Lower leg skin (tissue), 4 donors: Measurements from ENCODE around the gene SCUBE1. TPM values are rescaled to one million over a fixed set of nuclear protein-coding genes. Genes with fewer than 3 reads are reported as not detected.

ENCODE experiments used
- DNase-seq, 2 donors: peaks; one replicate each; pipeline ENCODE4 v3.0.0-alpha.2; 2019; ENCODE audit warnings: low spot score in 2 of 2
- H3K4me3 ChIP-seq: fragments of 200-600 bp; sonication (generic); 2 replicates; pipeline ENCODE4 v1.5.1; 2017; ENCODE audit warnings: mild to moderate bottlenecking, low read depth; ENCODE audit not compliant: poor library complexity, severe bottlenecking
- CTCF ChIP-seq, 3 donors: fragments of 450-650 bp; IDR thresholded peaks; one replicate each; pipeline ENCODE4 v1.5.1; 2016; ENCODE audit warnings: antibody characterized with exemption in 3 of 3, mild to moderate bottlenecking in 3 of 3, moderate library complexity in 2 of 3
- POLR2A ChIP-seq, 2 donors: fragments of 450-650 bp; IDR thresholded peaks; one replicate each; pipeline ENCODE4 v1.6.1; 2016 to 2017; ENCODE audit warnings: antibody characterized with exemption in 2 of 2, mild to moderate bottlenecking in 1 of 2, moderate library complexity in 1 of 2
- WGBS, 2 donors: methylation state at CpG; one replicate each; pipeline ENCODE4 v1.1.5; 2018; 5-methylcytosine and 5-hydroxymethylcytosine counted together
- intact Hi-C: fragments of 100-400 bp; cut with DNase I; formaldehyde crosslinking; loops from one replicate; pipeline ENCODE4 v1.15.0; 2023; ENCODE audit warnings: low total_unique reads
- total RNA-seq, 4 donors: library from RNA; depleted of rRNA; stranded (reverse); fragments of >200 nt; gene quantifications; one replicate each; pipeline ENCODE4 v1.1.0, GENCODE V29; 2016

Gene SCUBE1
- total RNA-seq, 4 donors from 2014 or later: 0.20 to 1.1 (median 0.28) TPM

- no peak overlapping the region for H3K4me3 ChIP-seq
- TF ChIP-seq POLR2A (IDR thresholded peaks at IDR 0.05) (no peak), CTCF (IDR thresholded peaks at IDR 0.05) (no peak)
- WGBS, 2 donors: 93 to 96% methylated on average over 6 to 9 of the region's 9 CpGs
- intact Hi-C loops: no loop called here
- DNase-seq: no peak
Measured at GRCh38 chr22:43173566-43173965, 169.6 kb downstream of the SCUBE1 start.

DNA sequence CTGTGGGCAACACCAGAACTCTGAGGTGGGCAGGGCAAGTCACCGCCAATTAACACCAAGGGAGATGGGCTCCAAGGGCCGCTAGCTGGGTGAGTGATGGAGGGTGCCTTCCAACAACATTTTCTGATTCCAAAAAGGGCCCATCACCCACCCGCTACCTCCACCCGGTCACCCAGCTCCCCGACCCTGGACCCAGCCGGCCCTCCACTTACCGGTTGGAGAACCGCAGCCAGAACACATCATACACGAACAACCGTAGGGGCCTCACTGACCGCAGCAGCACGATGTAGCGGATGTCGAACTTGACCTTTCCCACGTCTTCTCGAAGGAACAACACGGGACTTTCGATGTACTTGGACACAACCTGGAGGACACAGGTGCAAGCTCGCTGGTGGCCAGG lies 171.0 kb downstream of the SCUBE1 start:
- intact Hi-C loops: no loop called here
- WGBS, 2 donors: 94% methylated on average over 19 of the region's 19 CpGs
- DNase-seq: no peak
- TF ChIP-seq POLR2A (IDR thresholded peaks at IDR 0.05) (no peak), CTCF (IDR thresholded peaks at IDR 0.05) (no peak)
- no peak overlapping the region for H3K4me3 ChIP-seq

DNA sequence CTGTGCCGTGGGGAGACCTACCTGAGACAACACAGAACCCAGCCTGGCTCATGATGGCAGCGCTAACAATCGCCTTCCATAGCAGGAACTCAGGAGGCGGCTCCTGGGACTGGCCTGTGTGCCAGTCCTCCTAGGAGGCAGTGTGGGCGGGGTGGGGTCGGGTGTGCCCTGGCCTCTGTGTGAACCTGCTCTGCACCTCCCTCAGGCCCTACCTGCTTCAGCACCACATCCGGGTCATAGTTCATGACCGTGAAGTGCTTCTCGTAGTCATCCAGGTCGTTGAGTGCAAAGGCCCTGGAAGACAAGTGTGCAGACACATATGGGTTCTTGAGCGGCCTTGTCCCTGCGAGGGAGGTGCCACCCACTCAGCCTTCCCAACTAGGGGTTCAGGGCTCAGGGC lies 171.6 kb downstream of the SCUBE1 start:
- no peak for DNase-seq
- no peak for TF ChIP-seq POLR2A (IDR thresholded peaks at IDR 0.05)
- no peak for TF ChIP-seq CTCF (IDR thresholded peaks at IDR 0.05)
- intact Hi-C loops: no loop called here
- H3K4me3 ChIP-seq: no peak overlapping the region
- WGBS, 2 donors: 68 to 81% methylated on average over 8 to 9 of the region's 12 CpGs

GRCh38 chr22:43171019-43171491 lies 172.1 kb downstream of the SCUBE1 start:
- DNase-seq: no peak
- WGBS, 2 donors: 83 to 86% methylated on average over 7 to 14 of the region's 14 CpGs
- TF ChIP-seq CTCF (IDR thresholded peaks at IDR 0.05): no peak
- no peak for TF ChIP-seq POLR2A (IDR thresholded peaks at IDR 0.05)
- no peak overlapping the region for H3K4me3 ChIP-seq
- intact Hi-C loops: no loop called here

DNA sequence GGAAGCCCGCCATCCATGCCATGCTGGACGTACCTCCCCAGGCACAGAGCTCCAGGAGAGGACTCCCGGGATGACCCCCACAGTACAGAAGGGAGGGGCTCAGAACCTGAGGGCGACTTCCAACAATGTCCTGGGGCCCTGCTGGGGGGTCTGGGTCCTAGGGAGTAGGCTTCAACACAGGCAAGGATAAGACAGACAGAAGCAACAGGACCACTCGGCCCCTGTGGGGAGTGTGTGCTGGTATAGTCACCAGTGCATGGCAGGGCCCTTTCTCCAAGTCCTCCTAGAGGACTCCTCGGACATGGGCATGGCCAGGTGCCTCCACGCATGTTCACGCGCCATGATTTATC lies 173.1 kb downstream of the SCUBE1 start:
- H3K4me3 ChIP-seq: no peak overlapping the region
- intact Hi-C loops: no loop called here
- TF ChIP-seq CTCF (IDR thresholded peaks at IDR 0.05): no peak
- no peak for TF ChIP-seq POLR2A (IDR thresholded peaks at IDR 0.05)
- 86 to 92% methylated on average over 9 of the region's 9 CpGs for WGBS, 2 donors
- no peak for DNase-seq
